Left colon (tissue), 2 donors: Measurements from ENCODE around the gene CYBC1. TPM values are rescaled to one million over a fixed set of nuclear protein-coding genes. Genes with fewer than 3 reads are reported as not detected.

Experiments used
- ATAC-seq: fragments of 200-7000 bp; cut with Tn5 transposase; one replicate; pipeline ENCODE4 v1.9.1; 2020; ENCODE audit warnings: mild to moderate bottlenecking, moderate library complexity
- DNase-seq, 2 donors: peaks; one replicate each; pipeline ENCODE4 v3.0.0-alpha.2; 2020
- intact Hi-C, 2 donors: fragments of 100-400 bp; cut with DNase I in 1 of 2; cut with micrococcal nuclease in 1 of 2; formaldehyde crosslinking; loops; one replicate each; pipeline versions ENCODE4 v1.11.2 to v1.14.0; 2022; cut with DNase I, micrococcal nuclease
- total RNA-seq, 2 donors: library from RNA; stranded (reverse); fragmentation: NEBNext Ultra II Directional; extraction: Animal tissue kit (Norgen Biotek cat#: 25700); gene quantifications; one replicate each; pipeline ENCODE4 v1.2.1, GENCODE V29; 2021
- donor health status: DM: no; HTN: no; CAD: no.
- donor health status: DM: yes; HTN: yes; CAD: no.

CYBC1 gene
- total RNA-seq, 2 donors from 2014 or later, result 60.8 to 77.8 TPM

DNA sequence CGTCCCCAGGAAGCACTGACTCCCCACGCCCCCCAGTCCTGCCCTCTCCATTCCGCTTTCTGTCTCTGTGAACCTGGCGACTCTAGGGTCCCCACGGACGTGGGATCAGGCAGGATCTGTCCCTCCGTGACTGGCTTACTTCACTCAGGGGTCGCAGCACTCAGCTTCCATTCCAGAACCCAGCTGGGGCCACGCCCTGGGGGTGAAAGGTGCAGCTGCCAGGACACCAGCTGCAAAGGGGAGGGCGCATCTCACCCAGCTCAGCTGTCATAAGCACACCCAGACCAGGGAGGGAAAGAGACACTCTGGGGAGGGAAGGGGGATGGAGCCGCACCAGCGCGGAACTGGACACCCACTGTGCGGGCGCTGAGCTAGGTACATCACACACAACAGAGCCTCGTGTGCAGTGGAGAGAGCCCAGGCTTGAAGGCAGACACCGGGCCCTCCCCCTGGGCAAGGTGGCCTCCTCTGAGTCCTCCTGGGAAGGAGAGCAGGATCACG lies 50.9 kb downstream of the CYBC1 start:
- DNase-seq (no peak), ATAC-seq (no peak)
- intact Hi-C loops, result no loop called here

DNA sequence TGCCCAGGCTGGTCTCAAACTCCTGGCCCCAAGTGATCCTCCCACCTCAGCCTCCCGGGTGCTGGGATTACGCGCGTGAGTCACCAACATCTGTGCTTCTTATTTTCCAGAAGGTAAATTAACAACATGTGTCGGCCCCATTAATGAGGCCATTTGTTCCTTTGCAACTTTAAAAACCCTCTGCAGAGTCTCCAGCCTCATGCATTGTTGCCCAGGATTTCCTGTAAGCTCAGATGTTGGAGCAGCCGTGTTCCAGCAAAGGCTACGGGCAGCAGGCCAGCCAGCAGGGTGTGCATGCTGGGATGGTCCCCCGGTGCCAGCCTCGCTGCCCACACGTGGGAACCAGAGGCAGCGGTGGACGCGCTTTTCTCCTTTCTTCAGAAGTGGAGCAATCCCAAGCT lies 51.5 kb downstream of the CYBC1 start:
- intact Hi-C loops, result no loop called here
- no peak for ATAC-seq
- no peak for DNase-seq

DNA sequence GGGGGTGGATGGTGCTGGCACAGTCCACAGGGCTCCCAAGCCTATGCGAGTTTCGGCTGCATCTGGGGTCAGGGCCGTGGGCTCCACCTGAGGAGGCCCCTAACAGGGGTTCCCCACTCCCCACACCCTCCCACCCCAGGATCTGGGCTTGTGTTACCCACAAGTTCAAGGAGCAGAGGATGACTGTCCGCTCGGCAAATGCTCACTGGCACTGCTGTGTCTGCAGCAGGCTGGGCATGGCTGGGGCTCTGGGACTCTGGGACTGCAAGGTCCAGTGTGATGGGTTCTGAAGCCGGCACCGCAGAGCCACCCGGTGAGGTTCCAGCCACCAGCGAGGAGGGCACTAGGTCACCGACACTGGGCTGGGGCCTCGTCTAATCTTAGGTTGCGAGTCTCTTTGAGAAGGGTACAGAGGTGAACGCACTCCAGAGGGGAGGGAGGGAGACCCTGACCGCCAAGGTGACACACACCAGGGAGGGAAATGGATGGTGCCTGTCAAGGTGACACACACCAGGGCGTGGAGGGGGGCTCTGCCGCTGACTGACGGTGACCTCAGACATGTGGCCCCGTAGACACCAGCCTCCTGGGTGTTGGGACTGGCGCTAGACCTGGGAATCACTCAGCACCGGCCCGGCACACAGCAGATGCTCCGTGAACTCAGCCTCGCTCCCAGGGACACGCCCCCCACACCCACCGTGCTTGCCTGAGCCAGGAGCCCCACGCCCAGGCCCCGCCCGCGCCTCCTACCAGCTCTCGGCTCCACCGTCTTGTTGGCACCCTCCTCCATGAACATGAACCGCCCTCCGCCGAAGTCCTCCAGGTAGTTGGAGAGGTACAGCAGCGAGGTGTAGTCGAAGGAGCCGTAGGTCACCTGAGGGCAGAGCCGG lies 52.9 kb downstream of the CYBC1 start:
- ATAC-seq (peak; percentile 74), DNase-seq (peak in 1 of 2 donors; percentile 47)
- intact Hi-C loops, result no loop called here

DNA sequence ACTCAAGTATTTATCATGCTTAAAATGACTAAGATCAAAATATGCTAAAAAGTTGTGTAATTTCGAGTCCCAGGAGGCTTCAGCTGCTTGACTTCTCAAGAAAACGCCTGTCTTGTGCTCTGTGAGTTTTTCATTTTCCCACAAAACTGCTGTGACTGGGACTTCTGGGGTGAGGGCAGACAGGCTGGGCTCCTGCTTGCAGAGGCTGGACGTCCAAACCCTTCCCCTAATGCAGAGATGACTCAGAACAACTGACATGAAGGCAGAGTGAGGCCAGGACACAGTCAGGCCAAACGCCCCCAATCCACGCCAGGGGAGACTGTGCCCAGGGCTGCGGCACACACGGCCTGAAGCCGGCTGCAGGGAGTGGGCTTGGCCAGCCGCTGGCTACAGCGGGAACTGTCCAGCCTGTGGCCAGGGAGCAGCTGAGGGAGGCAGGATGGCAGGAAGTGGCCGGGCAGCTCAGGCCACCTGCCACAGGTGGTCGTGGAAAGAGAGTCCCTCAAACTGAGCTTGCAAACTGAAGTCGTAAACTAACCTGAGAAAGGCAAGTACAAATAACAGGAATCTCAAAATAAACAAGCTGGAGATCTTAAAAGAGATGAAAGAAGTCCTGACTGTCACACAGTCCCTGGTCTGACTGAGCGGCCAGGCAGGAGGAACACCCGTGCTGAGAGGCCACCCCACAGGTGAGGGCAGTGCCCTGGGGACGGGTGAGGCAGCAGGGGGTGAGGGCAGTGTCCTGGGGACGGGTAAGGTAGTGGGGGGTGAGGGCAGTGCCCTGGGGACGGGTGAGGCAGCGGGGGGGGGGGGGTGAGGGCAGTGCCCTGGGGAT lies 53.7 kb downstream of the CYBC1 start:
- intact Hi-C loops, result no loop called here
- ATAC-seq, result no peak
- no peak for DNase-seq

DNA sequence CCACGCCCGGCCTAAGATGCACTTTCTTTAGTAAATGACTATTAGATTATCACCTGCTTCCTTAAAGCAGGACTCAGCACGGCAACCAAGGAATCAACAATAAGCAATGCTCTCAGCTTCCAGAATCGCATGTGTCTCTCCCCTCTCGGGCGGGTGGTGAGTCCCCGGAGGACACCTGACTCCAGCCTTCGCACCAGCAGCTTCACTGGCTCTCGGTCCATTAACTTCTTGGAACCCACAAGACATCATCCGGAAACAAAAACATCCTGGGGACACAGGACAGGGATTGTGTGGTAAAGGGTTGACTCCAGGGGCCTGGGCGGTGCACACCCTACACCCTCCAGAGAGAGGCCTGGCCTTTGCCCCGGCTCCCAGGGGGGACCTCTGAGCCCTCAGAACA lies 56.3 kb downstream of the CYBC1 start:
- ATAC-seq, result no peak
- intact Hi-C loops, result no loop called here
- DNase-seq, result no peak

DNA sequence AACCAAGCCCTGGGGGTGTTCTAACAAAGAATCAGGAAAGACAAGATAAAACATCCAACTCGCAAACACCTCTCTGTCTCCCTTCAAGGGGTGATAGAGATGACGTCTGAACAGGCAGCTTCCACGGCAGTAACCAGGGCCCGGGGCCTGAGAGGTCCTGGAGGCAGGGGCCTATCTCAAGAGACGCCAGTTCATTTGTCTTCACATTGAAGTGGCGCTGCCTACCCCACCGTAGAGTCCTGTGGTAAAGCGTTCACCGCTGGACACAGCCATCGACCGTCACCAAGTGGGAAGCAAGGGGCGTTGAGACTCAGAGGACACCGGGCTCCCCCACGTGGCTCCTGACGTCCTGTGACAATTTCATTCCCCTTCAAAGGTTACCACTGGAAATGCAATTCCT lies 57.6 kb downstream of the CYBC1 start:
- ATAC-seq (no peak), DNase-seq (no peak)

More for the DNA sequence above, 57.6 kb downstream of the CYBC1 start:
- intact Hi-C loops, result no loop called here

Other genes starting within 250 kb of the CYBC1 start
- gene CCDC57, start 237.9 kb downstream of the CYBC1 start, total RNA-seq, result 10 to 100 TPM; 29.6 to 53.4 TPM
- 100 to 1,000 TPM; 112 to 168 TPM for gene SLC16A3, start 221.7 kb downstream of the CYBC1 start, total RNA-seq
- 100 to 1,000 TPM; 165 to 166 TPM for gene CSNK1D, start 177.1 kb downstream of the CYBC1 start, total RNA-seq
- gene CD7, start 133.1 kb downstream of the CYBC1 start, total RNA-seq, result 10 to 100 TPM in 1 of 2 donors, 1 to 10 TPM in 1; 5.2 to 10.0 TPM
- gene SECTM1, start 117.0 kb downstream of the CYBC1 start, total RNA-seq, result 100 to 1,000 TPM in 1 of 2 donors, 10 to 100 TPM in 1; 78.5 to 127 TPM
- gene TEX19, start 91.5 kb downstream of the CYBC1 start, total RNA-seq, result not detected
- gene UTS2R, start 79.0 kb downstream of the CYBC1 start, total RNA-seq, result not detected
- 10 to 100 TPM; 27.7 to 32.0 TPM for gene HEXD, start 32.4 kb downstream of the CYBC1 start, total RNA-seq
- gene OGFOD3, start 32.2 kb downstream of the CYBC1 start, total RNA-seq, result 10 to 100 TPM; 28.8 to 31.1 TPM
- 10 to 100 TPM; 47.6 to 50.9 TPM for gene NARF, start 8.0 kb upstream of the CYBC1 start, total RNA-seq
- 10 to 100 TPM; 40.4 to 48.7 TPM for gene FOXK2, start 69.0 kb upstream of the CYBC1 start, total RNA-seq
- 10 to 100 TPM; 67.1 to 77.9 TPM for gene WDR45B, start 197.7 kb upstream of the CYBC1 start, total RNA-seq
- gene RAB40B, start 247.9 kb upstream of the CYBC1 start, total RNA-seq, result 10 to 100 TPM; 29.4 to 29.5 TPM